Muscle layer of duodenum (tissue), 2 donors: Measurements from ENCODE around the gene PAAF1.

ENCODE experiments used
- H3K27ac ChIP-seq: one replicate; pipeline ENCODE4 v1.7.0; 2013; ENCODE audit warnings: mild to moderate bottlenecking, low read length
- H3K27me3 ChIP-seq: one replicate; pipeline ENCODE4 v1.7.0; 2013; ENCODE audit warnings: low read depth, mild to moderate bottlenecking, control low read depth, low read length
- H3K36me3 ChIP-seq, 2 donors: one replicate each; pipeline ENCODE4 v1.7.0; 2013; ENCODE audit warnings: low read length in 2 of 2, control low read depth in 1 of 2, mild to moderate bottlenecking in 1 of 2; ENCODE audit not compliant: insufficient read depth in 2 of 2, control insufficient read depth in 1 of 2
- H3K4me1 ChIP-seq, 2 donors: one replicate each; pipeline ENCODE4 v1.7.0; 2013; ENCODE audit warnings: low read length in 2 of 2, mild to moderate bottlenecking in 2 of 2, control low read depth in 1 of 2, moderate library complexity in 1 of 2; ENCODE audit not compliant: insufficient read depth in 2 of 2, control insufficient read depth in 1 of 2
- H3K4me3 ChIP-seq, 2 donors: one replicate each; pipeline ENCODE4 v1.7.0; 2013; ENCODE audit warnings: low read length in 2 of 2, low read depth in 1 of 2, mild to moderate bottlenecking in 1 of 2
- H3K9me3 ChIP-seq, 2 donors: one replicate each; pipeline ENCODE4 v1.7.0; 2013; ENCODE audit warnings: low read length in 2 of 2, control low read depth in 1 of 2, mild to moderate bottlenecking in 1 of 2; ENCODE audit not compliant: control insufficient read depth in 1 of 2
- donor health status: healthy.

Gene PAAF1

DNA sequence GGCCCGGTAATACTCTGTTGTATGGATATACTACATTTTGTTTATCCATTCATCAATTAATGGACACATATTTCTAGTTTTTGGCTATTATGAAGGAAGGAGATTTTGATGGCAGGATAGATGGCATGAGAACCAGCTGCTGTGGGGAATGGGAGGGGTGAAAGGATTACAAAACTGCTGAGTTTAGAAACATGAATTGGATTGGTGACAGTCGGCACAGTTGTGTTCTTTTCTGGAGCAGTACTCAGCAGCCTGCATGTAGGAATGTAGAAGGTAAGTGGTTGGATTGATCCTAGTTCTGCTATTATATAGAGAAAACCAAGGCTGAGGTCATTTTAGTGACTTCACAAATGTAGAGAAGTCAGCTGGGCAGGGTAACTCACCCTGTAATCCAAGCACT is 7.1 kb downstream of the PAAF1 start:
- Histone ChIP-seq H3K9me3 (no peaks in the 10 kb centered on the region), H3K27me3 (no peaks in the 10 kb centered on the region), H3K27ac (no peak overlapping the region), H3K4me1 (no peaks in the 10 kb centered on the region), H3K36me3 (peaks cover 7 to 11% of the 10 kb centered on the region in 2 donors), H3K4me3 (no peak overlapping the region)

DNA sequence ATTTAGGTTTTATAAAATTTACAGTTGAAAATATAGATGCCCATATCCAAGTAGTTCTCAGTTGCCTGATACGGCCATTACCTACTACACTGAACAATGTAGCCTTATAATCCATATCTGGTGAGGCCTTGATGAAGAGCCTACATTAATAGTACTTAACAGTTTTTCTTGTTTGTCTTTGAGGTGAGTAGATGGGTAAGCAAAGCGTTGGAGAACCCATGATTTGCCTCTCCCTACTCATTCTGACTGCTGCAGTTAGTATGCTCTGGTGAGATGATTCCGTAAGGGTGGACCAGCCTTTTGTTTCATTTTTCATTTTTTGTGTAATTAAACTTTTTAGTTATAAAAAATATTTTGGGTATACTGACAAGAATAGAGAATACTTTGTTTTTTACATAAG is 11.4 kb downstream of the PAAF1 start:
- peaks cover 9 to 27% of the 10 kb centered on the region in 2 donors for H3K36me3 ChIP-seq
- no peaks in the 10 kb centered on the region for H3K9me3 ChIP-seq
- no peak overlapping the region for H3K27ac ChIP-seq
- H3K4me3 ChIP-seq = no peak overlapping the region
- H3K4me1 ChIP-seq = no peaks in the 10 kb centered on the region
- no peaks in the 10 kb centered on the region for H3K27me3 ChIP-seq

DNA sequence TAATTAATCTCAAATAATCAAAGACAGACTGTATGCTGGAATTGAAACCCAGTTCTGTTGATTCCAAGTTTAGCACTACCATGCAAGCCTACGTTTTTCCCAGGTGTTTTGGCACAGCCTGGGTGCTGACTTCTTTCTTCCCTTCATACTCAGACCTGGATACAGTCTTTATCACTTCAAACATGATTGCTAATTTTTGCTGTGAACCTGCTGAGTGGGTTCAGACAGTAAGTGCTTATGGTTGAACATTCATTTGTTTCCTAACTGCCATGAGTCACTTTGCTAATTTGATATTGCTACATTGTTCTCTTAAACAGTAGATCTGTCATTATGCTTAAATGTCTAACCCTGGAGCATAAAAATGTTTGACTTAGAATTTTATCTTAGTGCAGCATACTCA is 12.2 kb downstream of the PAAF1 start:
- Histone ChIP-seq H3K27ac (no peak overlapping the region), H3K4me3 (no peak overlapping the region), H3K9me3 (no peaks in the 10 kb centered on the region), H3K27me3 (no peaks in the 10 kb centered on the region), H3K36me3 (peaks cover 9 to 31% of the 10 kb centered on the region in 2 donors), H3K4me1 (no peaks in the 10 kb centered on the region)

DNA sequence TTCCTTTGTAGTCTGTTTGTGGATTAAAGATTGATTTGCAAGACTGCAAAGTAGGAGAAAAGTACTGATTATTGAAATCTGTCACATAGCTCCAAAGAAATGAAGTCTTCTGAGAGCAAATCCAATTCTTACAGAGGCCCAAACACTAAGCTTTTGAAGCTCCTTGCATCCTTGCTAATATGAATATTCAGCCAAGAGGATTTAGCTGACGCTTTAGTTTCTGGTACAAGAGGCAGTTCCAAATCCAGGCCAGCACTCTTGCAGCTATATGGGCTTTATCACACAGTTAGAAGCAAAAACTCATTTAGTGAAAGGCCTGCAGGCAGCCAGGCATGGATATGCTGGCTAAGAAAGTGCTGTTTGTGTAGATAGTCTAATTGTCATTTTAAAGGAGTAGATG is 12.7 kb downstream of the PAAF1 start:
- H3K27ac ChIP-seq = no peak overlapping the region
- no peaks in the 10 kb centered on the region for H3K9me3 ChIP-seq
- H3K27me3 ChIP-seq = no peaks in the 10 kb centered on the region
- no peak overlapping the region for H3K4me3 ChIP-seq
- peaks cover 9 to 34% of the 10 kb centered on the region in 2 donors for H3K36me3 ChIP-seq
- no peaks in the 10 kb centered on the region for H3K4me1 ChIP-seq

DNA sequence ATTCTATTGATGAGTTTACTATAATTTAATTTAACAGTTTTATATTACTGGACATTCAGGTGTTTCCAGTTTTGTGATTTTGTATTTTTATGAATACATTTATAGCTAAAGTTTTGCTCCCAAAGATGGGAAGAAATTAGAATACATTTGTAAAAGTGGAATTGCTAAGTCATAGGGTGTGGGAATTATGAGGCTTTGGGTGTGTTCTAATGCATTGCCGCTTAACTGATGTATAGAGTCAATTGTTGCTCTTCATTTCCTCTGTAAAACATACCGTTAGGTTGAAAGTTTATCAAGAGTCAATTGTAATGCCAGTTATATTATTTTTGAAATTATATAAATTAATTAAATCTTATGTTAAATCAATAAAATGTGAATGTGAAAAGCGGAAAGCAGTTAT is 16.2 kb downstream of the PAAF1 start:
- H3K4me3 ChIP-seq = no peak overlapping the region
- H3K4me1 ChIP-seq = no peaks in the 10 kb centered on the region
- peaks cover 8 to 29% of the 10 kb centered on the region in 2 donors for H3K36me3 ChIP-seq

DNA sequence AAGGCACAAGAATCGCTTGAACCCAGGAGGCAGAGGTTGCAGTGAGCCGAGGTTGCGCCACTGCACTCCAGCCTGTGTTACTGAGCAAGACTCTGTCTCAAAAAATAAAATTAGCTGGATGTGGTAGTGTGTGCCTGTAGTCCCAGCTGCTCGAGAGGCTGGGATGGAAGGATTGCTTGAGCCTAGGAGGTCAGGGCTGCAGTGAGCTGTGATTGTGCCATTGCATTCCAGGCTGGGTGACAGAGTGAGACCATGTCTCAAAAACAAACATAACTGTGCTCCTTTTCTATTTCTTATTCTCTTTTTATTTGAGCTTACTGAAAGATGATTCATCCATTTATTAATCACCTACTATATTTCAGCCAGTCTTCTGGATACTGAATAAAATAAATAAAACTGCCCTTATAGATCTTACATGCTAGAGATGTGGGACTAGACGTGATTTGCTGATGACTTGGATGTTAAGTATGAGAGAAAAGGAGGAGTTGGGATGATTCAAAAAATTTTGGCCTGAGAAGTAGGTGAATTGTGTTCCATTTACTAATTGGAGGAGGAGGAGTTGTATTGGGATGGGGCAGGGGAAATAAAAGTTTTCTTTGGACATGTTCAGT is 18.0 kb downstream of the PAAF1 start:
- Histone ChIP-seq H3K36me3 (peaks cover 6 to 28% of the 10 kb centered on the region in 2 donors), H3K27me3 (no peaks in the 10 kb centered on the region), H3K4me1 (no peaks in the 10 kb centered on the region), H3K27ac (no peak overlapping the region), H3K9me3 (no peaks in the 10 kb centered on the region), H3K4me3 (no peak overlapping the region)

More for the DNA sequence above, 16.2 kb downstream of the PAAF1 start:
- H3K27me3 ChIP-seq = no peaks in the 10 kb centered on the region
- H3K27ac ChIP-seq = no peak overlapping the region
- no peaks in the 10 kb centered on the region for H3K9me3 ChIP-seq

DNA sequence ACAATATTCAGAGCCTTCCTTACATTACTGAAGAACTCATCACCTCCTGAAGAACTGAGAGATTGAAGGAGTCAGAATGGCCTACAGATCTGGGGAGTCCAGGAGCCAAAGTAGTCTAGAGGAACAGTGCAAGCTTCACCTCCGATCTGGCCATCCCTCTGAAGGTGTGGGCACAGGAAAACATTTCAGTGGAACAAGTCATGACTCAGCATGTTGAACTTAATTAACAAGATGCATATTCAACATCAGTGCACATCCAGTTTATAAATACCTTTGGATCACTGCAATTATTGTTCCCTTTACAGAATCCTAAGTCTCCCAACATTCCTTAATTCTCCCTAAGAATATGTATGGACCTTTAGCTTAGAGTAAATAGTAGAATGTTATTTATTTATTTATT is 25.5 kb downstream of the PAAF1 start:
- Histone ChIP-seq H3K36me3 (peaks cover 13 to 46% of the 10 kb centered on the region in 2 donors), H3K27me3 (no peaks in the 10 kb centered on the region)

DNA sequence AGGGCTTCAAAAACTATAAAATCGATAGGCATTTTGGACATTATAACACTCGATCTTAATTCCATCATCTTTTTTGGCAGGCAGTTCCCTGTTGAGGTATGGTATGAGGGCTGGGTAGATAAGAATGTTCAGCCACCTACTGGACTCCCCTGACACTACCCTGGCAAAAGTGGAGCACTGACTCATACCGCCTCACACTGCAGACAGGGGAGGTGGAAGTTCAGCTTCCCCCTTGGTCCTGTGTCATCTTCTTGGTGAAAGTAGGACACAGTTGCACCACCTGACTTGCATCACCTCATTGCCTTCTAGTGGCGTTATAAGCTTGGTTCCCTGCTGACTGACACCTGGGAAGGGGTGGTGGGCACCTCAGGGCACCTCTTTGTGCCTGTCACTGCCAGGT is 30.4 kb downstream of the PAAF1 start:
- Histone ChIP-seq H3K9me3 (no peaks in the 10 kb centered on the region), H3K36me3 (peaks cover 13 to 55% of the 10 kb centered on the region in 2 donors), H3K27ac (no peak overlapping the region)

More for the DNA sequence above, 25.5 kb downstream of the PAAF1 start:
- Histone ChIP-seq H3K4me3 (no peak overlapping the region), H3K4me1 (no peaks in the 10 kb centered on the region), H3K9me3 (no peaks in the 10 kb centered on the region), H3K27ac (no peak overlapping the region)

DNA sequence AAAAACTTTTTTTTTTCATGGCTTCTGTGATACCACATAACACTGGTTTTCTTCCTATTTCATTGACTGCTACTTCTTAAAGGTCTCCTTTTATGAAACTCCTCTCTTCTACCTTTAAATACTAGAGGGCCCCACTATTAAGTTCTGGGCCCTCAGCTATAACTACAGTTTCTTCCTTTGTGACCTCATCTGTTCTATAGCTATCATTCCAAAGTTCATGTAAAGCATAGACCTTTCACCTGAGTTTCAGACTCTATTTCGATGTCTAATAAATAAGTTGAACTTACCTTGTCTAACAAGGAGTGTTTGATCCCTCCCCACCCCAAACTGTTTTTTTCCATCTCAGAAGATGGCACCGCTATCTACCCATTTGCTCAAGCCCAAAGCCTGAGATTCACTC is 35.2 kb downstream of the PAAF1 start:
- Histone ChIP-seq H3K36me3 (peaks cover 16 to 63% of the 10 kb centered on the region in 2 donors), H3K9me3 (no peaks in the 10 kb centered on the region), H3K4me1 (no peaks in the 10 kb centered on the region), H3K27ac (no peak overlapping the region), H3K27me3 (no peaks in the 10 kb centered on the region), H3K4me3 (no peak overlapping the region)

More for the DNA sequence above, 30.4 kb downstream of the PAAF1 start:
- no peaks in the 10 kb centered on the region for H3K27me3 ChIP-seq
- no peak overlapping the region for H3K4me3 ChIP-seq
- H3K4me1 ChIP-seq = no peaks in the 10 kb centered on the region

DNA sequence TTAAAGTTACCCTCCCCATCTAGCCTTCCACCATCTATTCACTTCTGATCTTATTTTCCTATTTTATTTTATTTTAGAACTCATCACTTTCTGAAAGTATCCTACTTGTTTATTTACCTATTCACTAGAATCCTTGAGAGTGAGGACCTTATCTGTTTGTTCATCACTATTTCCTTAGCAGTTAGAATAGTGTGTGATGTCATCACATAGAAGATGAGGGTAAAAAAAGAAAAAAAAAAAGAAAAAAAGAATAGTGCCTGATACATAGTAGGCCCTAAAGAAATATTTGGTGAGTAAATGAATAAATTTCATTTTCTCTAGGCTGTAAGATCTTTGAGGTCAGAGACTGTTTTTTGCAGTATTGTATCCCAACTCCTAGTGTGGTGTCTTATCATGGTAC is 36.7 kb downstream of the PAAF1 start:
- no peaks in the 10 kb centered on the region for H3K27me3 ChIP-seq
- no peaks in the 10 kb centered on the region for H3K9me3 ChIP-seq
- peaks cover 16 to 70% of the 10 kb centered on the region in 2 donors for H3K36me3 ChIP-seq
- H3K4me3 ChIP-seq = no peak overlapping the region
- H3K27ac ChIP-seq = no peak overlapping the region
- no peaks in the 10 kb centered on the region for H3K4me1 ChIP-seq

DNA sequence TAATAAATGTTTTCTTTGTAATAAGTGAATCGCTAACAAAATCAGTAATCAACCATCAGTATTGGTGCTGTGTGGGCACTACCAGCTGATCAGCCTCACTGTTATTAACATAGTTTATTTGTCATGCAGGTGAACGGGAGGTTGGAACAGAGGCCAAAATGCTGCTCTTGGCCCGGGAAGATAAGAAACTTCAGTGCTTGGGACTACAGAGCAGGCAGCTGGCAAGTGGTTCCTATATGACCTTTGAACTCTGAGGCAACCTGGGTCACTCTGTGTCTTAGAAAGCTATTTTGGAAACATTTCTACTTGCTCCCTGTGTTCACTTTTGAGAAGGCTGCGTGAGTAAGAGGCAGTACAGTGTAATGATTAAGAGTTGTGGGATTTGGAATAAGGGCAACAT is 37.5 kb downstream of the PAAF1 start:
- no peaks in the 10 kb centered on the region for H3K4me1 ChIP-seq
- no peak overlapping the region for H3K4me3 ChIP-seq
- no peaks in the 10 kb centered on the region for H3K27me3 ChIP-seq
- no peak overlapping the region for H3K27ac ChIP-seq
- peaks cover 21 to 74% of the 10 kb centered on the region in 2 donors for H3K36me3 ChIP-seq
- H3K9me3 ChIP-seq = no peaks in the 10 kb centered on the region

DNA sequence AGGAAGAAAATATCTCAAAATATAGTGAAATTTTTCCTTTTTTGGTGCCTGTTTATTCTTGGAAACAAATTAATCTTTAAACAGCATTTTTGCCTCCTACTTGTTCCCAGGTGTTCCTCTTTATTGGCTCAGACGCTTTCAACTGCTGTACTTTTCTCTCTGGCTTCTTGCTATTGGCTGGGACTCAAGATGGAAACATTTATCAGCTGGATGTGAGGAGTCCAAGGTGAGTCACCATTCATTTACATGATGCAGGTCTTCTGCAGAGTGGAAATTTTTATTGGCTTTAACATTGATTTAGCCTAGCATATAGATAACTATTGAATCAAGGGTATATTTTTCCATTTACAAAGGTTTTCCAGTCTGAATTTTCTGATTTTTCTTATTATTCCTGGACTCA is 39.6 kb downstream of the PAAF1 start:
- no peak overlapping the region for H3K4me3 ChIP-seq
- peaks cover 23 to 64% of the 10 kb centered on the region in 2 donors for H3K36me3 ChIP-seq
- H3K27ac ChIP-seq = no peak overlapping the region

More for the DNA sequence above, 39.6 kb downstream of the PAAF1 start:
- Histone ChIP-seq H3K4me1 (no peaks in the 10 kb centered on the region), H3K9me3 (no peaks in the 10 kb centered on the region), H3K27me3 (no peaks in the 10 kb centered on the region)
